ENCODE measurements around the gene CRYGB.

CRYGB gene, protein sequence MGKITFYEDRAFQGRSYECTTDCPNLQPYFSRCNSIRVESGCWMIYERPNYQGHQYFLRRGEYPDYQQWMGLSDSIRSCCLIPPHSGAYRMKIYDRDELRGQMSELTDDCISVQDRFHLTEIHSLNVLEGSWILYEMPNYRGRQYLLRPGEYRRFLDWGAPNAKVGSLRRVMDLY

DNA sequence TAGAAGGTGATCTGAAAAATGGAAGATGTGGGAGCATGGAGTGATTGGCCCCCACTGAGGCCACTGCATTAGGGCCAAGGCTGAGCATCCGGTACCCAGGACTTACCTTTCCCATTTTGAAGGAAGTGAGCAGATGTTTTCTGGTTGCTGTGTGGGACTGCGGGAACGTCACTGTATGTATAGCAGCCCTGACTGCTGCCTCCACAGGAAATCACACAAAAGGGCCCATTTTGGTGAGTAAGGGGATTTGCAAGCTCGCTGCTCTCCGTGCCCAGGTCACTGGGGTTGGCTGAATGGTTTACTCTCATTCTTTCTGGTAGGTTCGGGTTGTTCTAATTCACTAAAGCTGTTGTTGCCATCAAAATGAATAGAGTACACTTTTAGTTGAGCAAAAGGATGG lies at the start of gene CRYGB:
CRYGB (minus strand) TSS at position 153 of the 400 bp plus-strand sequence; CDS start at position 115, 38 bp downstream.
- no peak for DNase-seq

DNA sequence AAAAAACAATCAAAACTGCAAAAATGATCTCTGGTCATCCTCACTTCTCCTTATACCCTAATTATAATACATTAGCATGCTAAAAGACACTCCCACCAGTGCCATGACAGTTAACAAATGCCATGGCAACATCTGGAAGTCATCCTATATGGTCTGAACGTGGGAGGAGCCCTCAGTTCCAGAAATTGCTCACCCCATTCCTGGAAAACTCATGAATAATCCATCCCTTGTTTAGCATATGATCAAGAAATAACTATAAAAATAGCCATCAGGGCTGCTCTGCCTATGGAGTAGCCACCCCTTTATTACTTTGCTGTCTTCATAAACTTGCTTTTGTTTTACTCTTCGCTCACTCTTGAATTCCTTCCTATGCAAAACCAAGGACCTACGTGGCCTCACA lies 49.6 kb upstream of the CRYGB start:
- DNase-seq, result no peak

DNA sequence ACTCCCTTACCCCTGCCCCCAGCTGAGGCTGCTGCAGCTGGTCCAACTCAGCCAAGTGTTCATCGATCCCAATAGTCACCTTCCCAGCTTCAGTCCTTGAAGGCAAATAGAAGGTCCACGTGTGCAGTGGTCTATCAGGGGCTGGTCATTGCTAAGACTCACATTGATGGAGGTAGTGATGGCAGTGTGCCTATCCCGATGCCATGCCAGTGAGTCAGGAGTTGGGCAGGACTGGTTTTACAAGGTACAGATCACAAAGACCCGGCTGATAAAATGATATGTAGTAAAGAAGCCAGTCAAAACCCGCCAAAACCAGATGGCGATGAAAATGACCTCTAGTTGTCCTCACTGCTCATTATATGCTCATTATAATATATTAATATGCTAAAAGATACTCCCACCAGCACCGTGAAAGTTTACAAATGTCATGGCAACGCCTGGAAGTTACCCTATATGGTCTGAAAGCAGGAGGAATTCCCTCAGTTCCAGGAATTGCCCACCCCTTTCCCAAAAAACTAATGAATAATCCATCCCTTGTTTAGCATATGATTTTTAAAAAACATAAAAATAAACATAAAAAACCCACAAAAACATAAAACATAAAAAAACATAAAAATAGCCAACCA lies 46.8 kb upstream of the CRYGB start:
- DNase-seq, result no peak

DNA sequence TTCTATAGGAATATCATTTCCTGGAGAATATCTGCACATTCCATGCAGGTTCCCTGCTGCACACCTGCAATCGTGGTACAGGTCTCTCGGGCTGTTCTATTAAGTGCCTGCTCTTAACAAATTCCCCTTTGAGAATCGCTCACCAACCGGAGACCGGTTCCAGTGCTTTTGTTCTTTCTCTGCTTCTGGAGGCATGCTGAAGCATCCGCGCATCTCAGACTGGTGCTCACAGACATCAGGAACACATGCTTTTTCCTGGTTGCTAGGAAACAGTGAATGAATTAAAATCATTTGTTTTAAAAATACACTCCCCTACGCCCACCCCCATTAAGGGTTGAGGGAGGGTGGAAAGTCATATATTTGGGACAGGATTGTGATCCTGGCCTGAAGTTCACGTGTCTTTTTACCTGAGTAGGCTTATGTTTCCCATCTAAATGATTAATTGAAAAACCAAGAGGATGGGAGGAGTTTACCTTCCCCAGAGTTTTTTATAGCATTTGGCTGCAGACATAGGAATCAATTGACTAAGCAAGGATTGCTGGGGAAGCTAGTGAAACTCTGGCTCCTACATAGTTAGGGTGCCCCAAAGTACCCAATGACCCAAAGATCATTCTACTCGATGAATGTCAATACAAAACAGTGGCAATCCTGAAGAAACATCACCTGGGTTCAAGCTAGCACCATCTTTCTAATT lies 44.0 kb upstream of the CRYGB start, which contains the start of gene C2orf80:
C2orf80 (minus strand) TSS at position 221 of the 694 bp plus-strand sequence. CDS start 3,044 bp downstream, outside the sequence.
- no peak for DNase-seq

DNA sequence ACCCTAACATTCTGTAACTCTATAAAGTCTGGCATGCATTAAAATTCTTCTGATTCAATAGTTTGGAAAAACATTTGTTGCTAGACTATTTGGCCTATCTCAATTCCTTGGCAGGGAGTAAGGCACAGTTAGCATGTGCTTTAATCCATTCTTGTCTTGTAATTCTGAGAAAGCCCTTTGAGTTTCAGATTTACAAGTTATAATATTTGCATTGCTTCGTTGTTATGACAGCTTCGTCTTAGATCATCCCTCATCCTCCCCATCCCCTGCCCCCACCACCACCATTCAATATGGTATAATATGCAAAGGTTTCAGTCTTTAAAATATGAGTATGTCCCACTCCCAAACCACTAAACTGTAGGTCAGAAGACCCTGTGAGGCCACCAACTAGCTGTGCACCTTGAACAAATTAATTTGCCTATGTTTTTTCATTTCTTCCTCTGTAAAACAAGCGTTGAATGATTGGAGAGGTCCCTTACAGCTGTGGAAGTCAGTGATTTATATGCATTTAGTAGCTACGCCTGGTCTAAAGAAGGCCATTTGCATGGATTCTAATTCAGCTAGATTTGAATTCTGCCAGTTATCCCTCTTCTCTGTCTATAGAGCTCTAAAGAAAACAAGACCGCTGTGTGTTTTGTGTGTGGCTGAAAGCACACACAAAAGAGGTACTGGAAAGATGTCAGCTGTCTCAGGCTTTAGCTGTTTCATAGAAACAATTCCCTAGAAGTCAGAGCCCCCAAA lies 43.3 kb upstream of the CRYGB start:
- no peak for DNase-seq

DNA sequence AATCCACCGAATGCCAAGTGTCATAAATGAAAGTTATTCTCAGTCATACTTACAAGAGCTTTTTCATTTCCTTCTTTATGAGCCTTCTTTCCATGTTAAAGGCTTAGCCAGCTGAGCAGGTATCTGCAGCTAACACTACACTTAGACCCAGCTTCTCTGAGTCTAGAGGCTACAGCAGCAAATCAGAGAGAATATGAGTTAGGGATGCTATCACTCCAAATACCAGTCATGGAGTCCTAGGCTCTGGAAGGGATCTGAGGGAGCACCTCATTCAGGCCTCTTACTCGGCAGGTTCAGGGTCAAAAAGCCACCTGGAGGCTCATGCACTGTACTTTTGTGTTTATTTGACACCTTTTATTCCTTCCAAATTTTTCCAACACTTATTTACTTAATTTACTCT lies 40.9 kb upstream of the CRYGB start:
- DNase-seq, result no peak

DNA sequence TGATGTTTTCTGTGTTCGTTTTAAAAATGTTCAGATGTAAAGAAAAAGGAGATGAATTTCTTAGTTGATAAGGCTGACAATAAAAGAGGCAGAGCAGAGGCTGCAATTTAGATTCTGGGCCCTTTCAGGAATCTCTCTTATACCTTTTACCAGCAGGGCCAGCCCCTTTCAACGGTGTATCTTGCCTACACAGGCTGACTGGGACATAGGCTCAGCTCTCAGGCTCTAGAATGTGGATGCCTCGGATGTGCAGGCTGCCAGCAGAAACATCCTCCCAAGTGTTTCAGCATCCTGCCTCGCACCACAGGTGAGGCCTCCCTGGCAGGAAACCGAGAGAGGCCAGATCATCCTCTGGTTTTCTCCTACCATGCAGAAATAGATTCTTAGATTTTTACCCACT lies 40.5 kb upstream of the CRYGB start:
- no peak for DNase-seq

DNA sequence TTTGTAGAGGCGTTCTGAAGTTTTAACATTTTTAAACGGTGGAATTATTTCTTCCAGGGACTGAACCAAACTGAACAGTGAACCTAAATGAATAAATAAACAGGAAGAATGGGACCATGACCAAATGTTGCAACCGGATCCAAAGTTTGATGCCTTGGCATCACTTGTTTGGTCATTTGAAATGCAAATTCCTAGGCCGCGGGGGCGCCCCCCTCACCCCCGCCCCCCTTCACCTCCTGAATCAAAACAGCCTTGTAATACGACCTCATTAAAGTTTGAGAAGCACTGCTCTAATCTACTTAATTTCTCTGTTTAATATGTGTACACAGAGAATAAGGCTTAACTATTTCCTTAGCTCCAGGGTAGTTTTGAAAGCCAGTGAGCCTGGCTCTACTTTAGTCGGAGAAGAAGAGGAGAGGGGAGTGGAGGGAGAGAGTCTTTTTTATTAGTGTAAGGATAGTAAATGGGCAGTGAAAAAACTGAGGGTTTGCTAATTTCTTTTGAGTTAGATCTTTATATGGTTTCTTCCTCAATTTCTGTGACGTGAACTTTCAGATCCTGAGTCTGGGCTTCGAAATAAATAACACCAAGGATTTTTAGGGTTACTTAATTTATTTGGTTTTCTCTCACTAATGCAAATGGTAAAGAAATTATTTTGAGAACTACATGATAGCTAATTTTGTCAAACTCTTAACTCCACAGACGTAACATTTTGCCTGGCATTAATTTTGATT lies 38.2 kb upstream of the CRYGB start:
- no peak for DNase-seq

DNA sequence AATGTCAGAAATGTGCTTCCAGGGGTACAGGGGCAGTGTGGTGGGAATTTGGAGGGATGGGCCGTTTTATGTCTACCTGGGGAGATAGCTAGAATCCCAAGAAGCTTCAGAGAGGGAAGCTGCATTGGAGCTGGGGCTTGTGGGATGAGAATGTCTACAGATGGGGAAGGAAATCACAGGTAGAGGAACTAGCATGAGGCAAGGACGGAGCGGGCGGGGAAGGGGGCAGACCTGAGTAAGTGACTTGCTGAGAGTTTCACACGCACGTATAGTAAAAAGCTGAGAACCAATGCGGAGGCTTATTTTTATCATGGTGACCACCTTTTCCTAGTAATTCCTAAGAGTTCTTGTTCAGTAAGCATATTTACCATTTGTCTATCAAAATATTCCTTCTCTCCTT lies 37.6 kb upstream of the CRYGB start:
- DNase-seq, result no peak

DNA sequence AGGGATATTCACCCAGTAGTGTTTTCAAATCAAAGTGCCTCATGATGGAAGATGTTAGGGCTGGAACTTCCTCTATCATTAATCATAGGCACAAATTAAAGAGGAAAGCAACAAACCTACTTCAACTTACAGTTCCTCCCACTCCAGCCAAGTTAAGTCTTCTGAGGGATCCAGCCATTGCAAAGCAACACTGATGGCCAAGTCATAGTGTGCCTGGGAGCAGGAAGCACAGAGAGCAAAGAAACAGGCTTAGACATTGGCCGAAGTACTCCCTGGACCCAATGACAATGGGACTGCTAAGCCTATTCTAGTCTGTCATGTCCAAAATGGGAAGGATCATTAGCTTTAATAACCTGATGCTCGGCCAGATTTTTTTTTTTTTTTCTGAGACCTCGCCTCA lies 36.9 kb upstream of the CRYGB start:
- no peak for DNase-seq

DNA sequence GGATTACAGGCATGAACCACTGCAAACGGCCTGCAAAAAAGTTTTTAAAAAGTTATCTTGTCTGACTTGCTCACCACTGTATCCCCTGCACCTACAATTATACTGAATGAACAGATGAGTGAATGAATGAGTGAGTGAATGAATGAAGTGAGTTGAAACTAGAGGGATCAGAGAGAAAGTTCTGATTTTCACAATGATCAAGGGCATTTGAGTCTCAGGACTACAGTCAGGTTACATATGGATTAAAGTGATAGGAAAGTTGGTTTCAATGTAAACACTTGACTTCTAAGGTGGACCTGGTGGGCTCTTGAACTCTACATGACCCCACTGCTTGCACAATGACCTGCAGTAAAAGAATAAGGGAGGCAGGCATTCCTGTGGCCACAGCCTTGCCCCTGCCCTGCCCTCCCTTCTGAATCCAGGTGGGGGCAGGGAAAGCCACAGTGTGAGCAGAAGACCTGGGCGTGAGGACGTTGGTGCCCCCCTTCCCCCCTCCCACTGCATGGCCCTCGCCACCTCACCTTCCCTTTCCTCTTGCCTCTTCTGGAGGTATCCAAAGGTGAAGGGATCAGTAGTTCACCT lies 33.2 kb upstream of the CRYGB start:
- DNase-seq, result peak; percentile 56

DNA sequence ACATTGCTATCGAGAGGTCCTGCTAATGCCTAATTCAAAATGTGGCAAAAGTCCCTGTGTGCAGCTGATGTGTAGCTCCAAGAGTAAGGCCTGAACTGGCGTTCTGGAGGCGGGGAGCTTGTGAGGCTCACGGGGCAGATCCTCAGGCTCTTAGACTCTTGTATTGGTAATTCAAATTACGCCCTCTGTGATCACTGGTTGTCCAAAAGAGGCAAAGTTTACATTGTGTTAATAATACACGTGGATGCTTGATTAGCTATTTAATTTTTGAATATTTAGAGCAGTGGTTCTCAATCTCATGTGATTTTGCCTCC lies 29.8 kb upstream of the CRYGB start:
- peak; percentile 23 for DNase-seq

DNA sequence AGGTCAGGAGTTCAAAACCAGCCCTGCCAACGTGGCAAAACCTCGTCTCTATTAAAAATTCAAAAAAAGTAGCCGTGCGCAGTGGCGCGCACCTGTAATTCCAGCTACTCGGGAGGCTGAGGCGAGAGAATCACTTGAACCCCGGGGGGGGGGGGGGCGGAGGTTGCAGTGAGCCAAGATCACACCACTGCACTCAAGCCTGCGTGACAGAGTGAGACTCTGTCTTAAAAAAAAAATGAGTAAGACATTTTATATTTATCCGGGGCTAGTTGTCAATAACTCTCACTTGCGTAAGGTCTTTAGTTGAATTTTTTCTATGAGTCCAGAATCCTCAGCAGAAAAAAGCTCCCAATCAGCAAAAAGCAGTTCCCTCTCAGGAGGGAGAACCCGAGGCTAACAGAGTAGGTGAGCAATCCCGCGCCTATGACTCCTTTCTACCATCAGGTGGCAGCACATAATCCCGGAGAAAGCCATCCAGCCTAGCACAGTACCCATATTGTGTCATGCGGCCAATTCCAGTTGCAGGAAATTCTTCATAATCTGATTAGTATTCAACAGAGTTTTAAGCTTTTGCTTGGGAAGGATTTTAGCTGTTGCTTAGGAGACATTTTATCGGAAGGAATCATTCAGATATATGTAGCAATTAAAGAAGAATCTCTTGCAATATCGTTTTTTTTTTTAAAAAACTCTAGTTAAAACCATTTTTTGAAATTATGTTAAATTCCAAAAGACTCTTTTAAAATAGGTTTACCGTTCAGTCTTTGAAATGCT lies 29.3 kb upstream of the CRYGB start:
- peak; percentile 93 for DNase-seq

DNA sequence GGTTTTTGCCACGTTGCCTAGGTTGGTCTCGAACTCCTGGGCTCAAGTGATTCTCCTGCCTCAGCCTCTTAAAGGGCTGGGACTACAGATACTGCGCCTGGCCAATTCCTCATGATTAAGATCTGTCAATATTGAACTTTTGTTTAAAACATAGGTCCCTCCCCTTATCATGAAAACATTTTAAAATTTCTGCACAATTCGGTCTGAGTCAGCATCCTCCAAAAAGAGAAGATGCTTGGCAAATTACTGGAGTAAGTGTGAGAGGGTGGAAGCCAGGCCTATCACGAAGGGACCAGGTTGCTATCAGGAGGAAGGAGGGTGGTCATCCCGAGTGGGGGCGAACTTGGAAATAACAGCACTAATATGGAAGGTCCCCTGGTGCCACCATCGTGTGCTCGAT lies 28.2 kb upstream of the CRYGB start:
- no peak for DNase-seq

DNA sequence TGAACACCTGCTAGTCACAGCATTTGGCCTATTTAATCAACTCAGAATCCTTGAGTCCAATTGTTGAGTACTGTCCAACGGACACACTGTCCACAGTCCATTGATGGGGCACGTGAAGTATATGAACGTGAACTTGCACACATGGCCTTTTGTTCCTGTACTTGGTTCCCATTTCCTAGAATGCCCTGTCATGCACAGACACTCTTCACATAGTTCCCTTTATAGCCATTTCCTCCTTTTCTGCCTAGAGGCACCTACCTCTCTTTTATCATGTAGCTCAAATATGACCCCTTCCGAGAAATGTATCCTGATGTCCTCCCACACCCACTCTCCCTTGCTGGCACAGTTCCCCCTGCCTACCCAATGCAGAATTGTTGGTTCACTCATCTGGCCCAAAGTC lies 26.2 kb upstream of the CRYGB start:
- no peak for DNase-seq

DNA sequence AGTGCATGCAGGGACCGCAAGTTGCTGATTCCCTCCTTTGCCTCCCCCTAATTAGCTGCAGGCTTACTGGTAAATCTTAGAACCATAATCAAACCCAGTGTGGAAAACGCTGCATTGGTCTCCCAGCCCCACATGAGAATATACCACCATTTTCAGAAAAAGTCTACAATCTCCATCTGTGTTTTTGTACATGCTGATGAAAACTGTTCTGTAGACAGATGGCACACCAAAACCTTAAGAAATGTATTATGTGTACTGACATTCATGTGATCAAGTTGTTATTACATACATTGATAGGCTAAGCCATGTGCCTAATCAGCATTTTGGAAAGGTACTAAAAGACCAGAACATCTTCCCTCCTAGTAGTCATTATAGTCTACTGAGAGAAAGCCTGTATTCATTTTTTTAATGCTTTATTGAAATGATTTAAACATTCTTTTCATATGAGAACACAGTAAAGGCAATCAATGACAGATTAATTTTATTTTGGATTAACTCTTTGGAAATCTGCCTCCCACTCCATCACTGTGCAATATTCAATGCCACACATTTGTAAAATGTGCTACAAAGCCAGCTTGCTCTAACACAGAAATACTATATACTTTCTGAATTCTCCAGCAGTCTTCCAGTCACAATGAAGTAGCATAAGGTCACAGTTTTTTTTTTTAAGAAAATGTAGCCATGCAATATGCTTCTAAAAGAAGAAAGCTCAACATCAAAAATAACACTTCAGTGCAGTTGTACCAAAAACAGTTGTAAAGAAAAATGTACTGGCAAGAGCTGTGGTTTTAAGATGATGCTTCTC lies 19.2 kb upstream of the CRYGB start:
- no peak for DNase-seq

DNA sequence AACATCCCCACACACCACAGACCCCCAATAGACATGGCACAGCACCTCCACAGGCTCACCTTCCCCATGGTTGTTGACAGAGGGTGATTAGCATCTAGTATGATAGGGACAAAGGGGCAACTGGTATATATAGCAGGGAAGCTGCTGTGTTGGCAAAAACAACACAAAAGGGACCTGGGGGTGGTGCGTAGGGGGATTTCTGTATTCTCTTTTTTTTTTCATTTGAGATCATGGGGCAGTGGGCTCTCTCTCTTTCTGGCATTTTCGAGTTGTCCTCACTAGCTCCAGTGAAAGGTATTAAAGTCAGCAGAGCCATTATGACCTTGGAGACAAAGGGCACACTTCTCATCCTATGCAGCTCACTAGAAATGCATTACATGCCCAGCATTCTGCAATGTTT lies 17.5 kb upstream of the CRYGB start, which contains the start of gene CRYGA:
CRYGA (minus strand) TSS at position 101 of the 400 bp plus-strand sequence; CDS start at position 68, 33 bp downstream.
- DNase-seq, result no peak

DNA sequence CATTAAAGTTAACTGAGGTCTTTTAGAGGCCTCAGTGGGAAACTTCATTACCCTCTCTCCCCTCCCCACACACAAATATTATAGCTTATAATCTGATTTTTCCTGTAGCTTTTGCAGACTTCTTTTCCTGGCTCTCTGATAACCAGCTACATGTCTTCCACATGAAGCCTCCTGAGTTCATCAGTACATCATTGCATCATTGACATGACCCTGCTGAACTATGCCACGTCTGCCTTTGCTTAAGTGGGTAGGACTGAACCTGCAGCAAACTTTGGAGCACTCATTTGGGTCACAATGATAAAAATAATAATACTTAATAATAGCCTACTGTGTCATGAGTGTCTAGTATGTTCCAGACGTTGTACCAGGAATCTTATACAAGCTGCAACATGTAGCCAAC lies 10.5 kb upstream of the CRYGB start:
- DNase-seq, result no peak

DNA sequence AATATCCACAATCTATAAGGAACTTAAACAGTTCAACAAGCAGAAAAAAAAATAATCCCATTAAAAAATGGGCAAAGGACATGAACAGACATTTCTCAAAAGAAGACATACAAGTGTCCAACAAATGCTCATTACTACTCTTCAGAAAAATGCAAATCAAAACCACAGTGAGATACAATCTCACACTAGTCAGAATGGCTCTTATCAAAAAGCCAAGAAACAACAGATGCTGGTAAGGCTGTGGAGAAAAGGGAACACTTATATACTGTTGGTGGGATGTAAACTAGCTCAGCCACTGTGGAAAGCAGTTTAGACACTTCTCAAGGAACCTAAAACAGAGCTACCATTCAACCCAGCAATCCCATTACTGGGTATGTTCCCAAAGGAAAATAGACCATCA lies 7.2 kb upstream of the CRYGB start:
- no peak for DNase-seq

DNA sequence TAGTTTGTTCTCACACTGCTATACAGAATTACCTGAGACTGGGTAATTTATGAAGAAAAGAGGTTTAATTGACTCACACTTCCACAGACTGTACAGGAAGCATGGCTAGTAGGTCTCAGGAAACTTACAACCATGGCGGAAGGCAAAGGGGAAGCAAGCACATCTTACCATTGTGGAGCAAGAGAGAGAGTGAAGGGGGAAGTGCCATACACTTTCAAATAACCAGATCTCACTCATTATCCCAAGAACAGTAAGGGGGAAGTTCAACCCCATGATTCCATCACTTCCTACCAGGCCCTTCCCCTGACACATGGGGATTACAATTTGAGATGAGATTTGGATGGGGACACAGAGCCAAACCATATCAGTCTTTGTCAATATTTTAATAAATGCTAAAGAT lies 5.0 kb upstream of the CRYGB start:
- no peak for DNase-seq

DNA sequence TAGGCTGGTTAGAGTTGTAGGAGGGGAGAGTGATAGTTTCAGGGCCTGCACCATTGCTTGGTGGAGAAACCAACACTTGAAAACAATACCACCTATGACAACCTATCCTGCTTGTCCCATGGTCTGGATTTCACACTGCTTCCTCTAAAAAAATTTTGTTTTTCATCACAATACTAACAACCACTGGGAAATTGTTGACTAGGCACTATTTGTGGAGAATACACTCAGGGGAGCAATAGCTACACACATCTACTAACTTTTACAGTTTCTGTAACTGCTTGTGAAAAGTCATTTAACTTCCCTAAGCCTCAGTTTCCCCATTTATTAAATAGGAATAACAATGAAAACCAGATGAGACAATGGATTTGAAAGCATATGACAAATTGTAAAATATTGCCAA lies 4.1 kb upstream of the CRYGB start:
- no peak for DNase-seq

Measured in DMS53 (cell line).